Activated B cell treated with CpG ODN at 0.5 μM for 24 hours (primary cell): ENCODE results near the gene FAT3. TPM values are rescaled to one million over a fixed set of nuclear protein-coding genes. Genes with fewer than 3 reads are reported as not detected.

ENCODE experiments used
- ATAC-seq: fragments of 200-7000 bp; cut with Tn5 transposase; one replicate; pipeline ENCODE4 v1.10.0; 2021; ENCODE audit warnings: low read depth, mild to moderate bottlenecking, moderate library complexity
- CTCF ChIA-PET: fragments of 350-600 bp; sonication (Branson Sonifier 250); formaldehyde crosslinking; loops from one replicate; lab custom pipeline; 2021; ENCODE audit warnings: antibody characterized with exemption; lab: Charles Lee
- POLR2A ChIA-PET: fragments of 350-600 bp; sonication (Branson Sonifier 250); formaldehyde crosslinking; loops from one replicate; lab custom pipeline; 2021; ENCODE audit warnings: antibody characterized with exemption; lab: Charles Lee
- DNase-seq: peaks from one replicate; pipeline ENCODE4 v3.0.0; 2022
- H3K27ac Mint-ChIP-seq: one replicate; pipeline ENCODE4 v1.8.0; 2020; ENCODE audit warnings: mixed read lengths
- H3K27me3 Mint-ChIP-seq: one replicate; pipeline ENCODE4 v1.8.0; 2021; ENCODE audit warnings: mixed read lengths
- H3K36me3 Mint-ChIP-seq: one replicate; pipeline ENCODE4 v1.8.0; 2021; ENCODE audit warnings: low read depth, mixed read lengths
- H3K4me1 Mint-ChIP-seq: one replicate; pipeline ENCODE4 v1.8.0; 2021; ENCODE audit warnings: mixed read lengths
- H3K4me3 Mint-ChIP-seq: one replicate; pipeline ENCODE4 v1.8.0; 2020; ENCODE audit warnings: mild to moderate bottlenecking, mixed read lengths
- H3K9me3 Mint-ChIP-seq: one replicate; pipeline ENCODE4 v1.8.0; 2020; ENCODE audit warnings: mixed read lengths
- CTCF ChIP-seq: fragments of 200-600 bp; IDR thresholded peaks from one replicate; pipeline ENCODE4 v1.8.0; 2022; ENCODE audit warnings: antibody characterized with exemption, mild to moderate bottlenecking
- intact Hi-C: fragments of 100-400 bp; cut with micrococcal nuclease; formaldehyde crosslinking; loops from one replicate; pipeline ENCODE4 v1.15.1; 2024
- total RNA-seq: library from RNA; stranded (reverse); gene quantifications from 2 replicates; pipeline ENCODE4 v1.2.3, GENCODE V29; 2022

The FAT3 gene
- total RNA-seq, 1 donor from 2014 or later = not detected

GRCh38 chr11:92227959-92228935 lies 3.6 kb downstream of the FAT3 start:
- TF ChIP-seq CTCF = no peak
- POLR2A ChIA-PET = no interaction called here
- DNase-seq (no peak), ATAC-seq (no peak)
- no peak overlapping the region for H3K4me3 Mint-ChIP-seq
- no peak overlapping the region for H3K27ac Mint-ChIP-seq
- no peaks in the 10 kb centered on the region for H3K36me3 Mint-ChIP-seq
- intact Hi-C loops = no loop called here
- no peaks in the 10 kb centered on the region for H3K4me1 Mint-ChIP-seq
- peaks cover 38% of the 10 kb centered on the region for H3K27me3 Mint-ChIP-seq
- no peaks in the 10 kb centered on the region for H3K9me3 Mint-ChIP-seq
- CTCF ChIA-PET = no interaction called here

- ATAC-seq = no peak
- Mint-ChIP-seq H3K4me1 (no peaks in the 10 kb centered on the region), H3K27me3 (no peaks in the 10 kb centered on the region), H3K36me3 (no peaks in the 10 kb centered on the region), H3K4me3 (no peak overlapping the region), H3K27ac (no peak overlapping the region), H3K9me3 (no peaks in the 10 kb centered on the region)
- intact Hi-C loops = no loop called here
- CTCF ChIA-PET = no interaction called here
- TF ChIP-seq CTCF = no peak
- POLR2A ChIA-PET = no interaction called here
- DNase-seq = no peak
Observed at GRCh38 chr11:92236856-92237255, 12.2 kb downstream of the FAT3 start.

- ATAC-seq = no peak
- no peak for TF ChIP-seq CTCF
- POLR2A ChIA-PET = no interaction called here
- Mint-ChIP-seq H3K36me3 (no peaks in the 10 kb centered on the region), H3K27me3 (no peaks in the 10 kb centered on the region), H3K27ac (no peak overlapping the region), H3K9me3 (no peaks in the 10 kb centered on the region), H3K4me1 (no peaks in the 10 kb centered on the region), H3K4me3 (no peak overlapping the region)
- intact Hi-C loops = no loop called here
- CTCF ChIA-PET = no interaction called here
- DNase-seq = no peak
Observed at GRCh38 chr11:92240916-92241315, 16.3 kb downstream of the FAT3 start.

GRCh38 chr11:92245700-92246271 lies 21.2 kb downstream of the FAT3 start:
- Mint-ChIP-seq H3K27ac (no peak overlapping the region), H3K36me3 (no peaks in the 10 kb centered on the region), H3K4me3 (no peak overlapping the region), H3K4me1 (no peaks in the 10 kb centered on the region), H3K9me3 (no peaks in the 10 kb centered on the region), H3K27me3 (no peaks in the 10 kb centered on the region)
- no peak for TF ChIP-seq CTCF
- ChIA-PET CTCF (no interaction called here), POLR2A (no interaction called here)
- no peak for ATAC-seq
- intact Hi-C loops = no loop called here
- no peak for DNase-seq

GRCh38 chr11:92246630-92247029 lies 22.0 kb downstream of the FAT3 start:
- no peaks in the 10 kb centered on the region for H3K27me3 Mint-ChIP-seq
- H3K36me3 Mint-ChIP-seq = no peaks in the 10 kb centered on the region
- H3K9me3 Mint-ChIP-seq = no peaks in the 10 kb centered on the region
- H3K4me3 Mint-ChIP-seq = no peak overlapping the region
- ATAC-seq (no peak), DNase-seq (no peak)
- H3K27ac Mint-ChIP-seq = no peak overlapping the region
- ChIA-PET POLR2A (no interaction called here), CTCF (no interaction called here)
- H3K4me1 Mint-ChIP-seq = no peaks in the 10 kb centered on the region
- intact Hi-C loops = no loop called here
- TF ChIP-seq CTCF = no peak
